Measurements from ENCODE around the gene LMF2. TPM values are rescaled to one million over a fixed set of nuclear protein-coding genes. Genes with fewer than 3 reads are reported as not detected.

LMF2 gene
- total RNA-seq, 2 donors from 2014 or later, result 147 to 158 TPM

- no peak for TF ChIP-seq CTCF (IDR thresholded peaks at IDR 0.05)
- no peak for TF ChIP-seq POLR2A (IDR thresholded peaks at IDR 0.05)
- 70% methylated on average over 49 of the region's 78 CpGs; no CpG with 5 or more reads in 1 of the 2 donors for WGBS, 2 donors
- Histone ChIP-seq H3K4me3 (no peak overlapping the region), H3K9me3 (no peaks in the 10 kb centered on the region), H3K27me3 (peaks cover 0 to 23% of the 10 kb centered on the region in 2 donors), H3K27ac (no peak overlapping the region), H3K36me3 (replicated peaks in 1 of 2; ENCODE audit: insufficient read depth in 1 of 2, low read depth in 2 of 2) (no peaks in the 10 kb centered on the region), H3K4me1 (peaks cover 22% of the 10 kb centered on the region)
- ATAC-seq (no peak), DNase-seq (no peak)
- intact Hi-C loops (cut with DNase I), result no loop called here
Measured at GRCh38 chr22:50546326-50547262, 39.1 kb upstream of the LMF2 start.

- Histone ChIP-seq H3K36me3 (replicated peaks in 1 of 2; ENCODE audit: insufficient read depth in 1 of 2, low read depth in 2 of 2) (no peaks in the 10 kb centered on the region), H3K9me3 (no peaks in the 10 kb centered on the region), H3K27ac (peak within 1 kb of the TSS in 2 of 4 donors; percentile 42 to 90), H3K27me3 (peaks cover 0 to 23% of the 10 kb centered on the region in 2 donors), H3K4me3 (no peak within 1 kb of the TSS), H3K4me1 (peaks cover 22% of the 10 kb centered on the region)
- TF ChIP-seq POLR2A (IDR thresholded peaks at IDR 0.05) (no peak), CTCF (IDR thresholded peaks at IDR 0.05) (no peak)
- no peak for ATAC-seq
- intact Hi-C loops (cut with DNase I), result no loop called here
- 68 to 70% methylated on average over 4 to 9 of the region's 10 CpGs for WGBS, 2 donors
- no peak for DNase-seq
Measured at GRCh38 chr22:50545522-50546325, 38.2 kb upstream of the LMF2 start, which contains the start of gene KLHDC7B. KLHDC7B (plus strand) TSS chr22:50545899; CDS start chr22:50546244, 345 bp downstream.

- intact Hi-C loops (cut with DNase I), result no loop called here
- no peak overlapping the region for H3K4me3 ChIP-seq
- peaks cover 0 to 23% of the 10 kb centered on the region in 2 donors for H3K27me3 ChIP-seq
- no peaks in the 10 kb centered on the region for H3K9me3 ChIP-seq
- 62 to 80% methylated on average over 4 to 5 of the region's 5 CpGs for WGBS, 2 donors
- TF ChIP-seq POLR2A (IDR thresholded peaks at IDR 0.05), result no peak
- TF ChIP-seq CTCF (IDR thresholded peaks at IDR 0.05), result no peak
- peaks cover 25% of the 10 kb centered on the region for H3K4me1 ChIP-seq
- peak in 2 of 4 donors; percentile 46 to 50 for DNase-seq
- peak; percentile 9 for ATAC-seq
- peak overlapping the region in 3 of 4 donors; percentile 22 to 90 (median 42) for H3K27ac ChIP-seq
- H3K36me3 ChIP-seq (replicated peaks in 1 of 2; ENCODE audit: insufficient read depth in 1 of 2, low read depth in 2 of 2), result no peaks in the 10 kb centered on the region
Measured at GRCh38 chr22:50544746-50545253, 37.3 kb upstream of the LMF2 start.

- intact Hi-C loops (cut with DNase I), result no loop called here
- peak in 1 of 3 donors; percentile 25 for TF ChIP-seq POLR2A (IDR thresholded peaks at IDR 0.05)
- peak in 6 of 7 experiments; percentile 32 to 61 (median 50) for TF ChIP-seq CTCF (IDR thresholded peaks at IDR 0.05)
- ATAC-seq (peak; percentile 53), DNase-seq (peak; percentile 69 to 82 (median 77))
- no peaks in the 10 kb centered on the region for H3K36me3 ChIP-seq (replicated peaks in 1 of 2; ENCODE audit: insufficient read depth in 1 of 2, low read depth in 2 of 2)
- peak overlapping the region; percentile 22 to 90 (median 39) for H3K27ac ChIP-seq
- no peaks in the 10 kb centered on the region for H3K9me3 ChIP-seq
- H3K4me3 ChIP-seq, result no peak overlapping the region
- H3K4me1 ChIP-seq, result peaks cover 31% of the 10 kb centered on the region
- WGBS, 2 donors, result 7 to 23% methylated on average over 17 to 52 of the region's 52 CpGs
- peaks cover 0 to 23% of the 10 kb centered on the region in 2 donors for H3K27me3 ChIP-seq
Measured at GRCh38 chr22:50544078-50544745, 36.7 kb upstream of the LMF2 start.

Data from body of pancreas (tissue), 4 donors.